RWPE2 (cell line): Measurements from ENCODE around the gene RANBP1.

ENCODE experiments used
- ATAC-seq: fragments of 200-7000 bp; cut with Tn5 transposase; 3 replicates; pipeline ENCODE4 v1.9.1; 2021; ENCODE audit warnings: low read depth
- DNase-seq: peaks from one replicate; pipeline ENCODE4 v3.0.0-alpha.2; 2020; ENCODE audit warnings: low spot score
- H3K27ac ChIP-seq: fragments of 450-650 bp; 2 replicates; pipeline ENCODE4 v1.5.1; 2017; ENCODE audit warnings: mild to moderate bottlenecking; ENCODE audit not compliant: poor library complexity, severe bottlenecking
- H3K27me3 ChIP-seq: fragments of 250-450 bp; sonication (Bioruptor Pico); 2 replicates; pipeline ENCODE4 v1.5.1; 2021; ENCODE audit warnings: mild to moderate bottlenecking, moderate library complexity; ENCODE audit not compliant: insufficient read depth, poor library complexity, severe bottlenecking
- H3K36me3 ChIP-seq: fragments of 250-450 bp; sonication (Bioruptor Pico); 2 replicates; pipeline ENCODE4 v1.5.1; 2020; ENCODE audit warnings: low read depth, mild to moderate bottlenecking, moderate library complexity
- H3K4me1 ChIP-seq: fragments of 250-450 bp; sonication (Bioruptor Pico); 2 replicates; pipeline ENCODE4 v1.5.1; 2021; ENCODE audit warnings: mild to moderate bottlenecking, moderate library complexity; ENCODE audit not compliant: insufficient read depth, poor library complexity, severe bottlenecking
- H3K4me3 ChIP-seq: fragments of 250-450 bp; sonication (Bioruptor Pico); 2 replicates; pipeline ENCODE4 v1.5.1; 2021; ENCODE audit warnings: mild to moderate bottlenecking, moderate library complexity; ENCODE audit not compliant: severe bottlenecking
- H3K9me3 ChIP-seq: fragments of 250-450 bp; sonication (Bioruptor Pico); 2 replicates; pipeline ENCODE4 v1.5.1; 2021; ENCODE audit warnings: mild to moderate bottlenecking, moderate library complexity; ENCODE audit not compliant: severe bottlenecking
- TF ChIP-seq, protein P1 (sequence below): fragments of 450-650 bp; IDR thresholded peaks from one replicate; pipeline ENCODE4 v1.5.1; 2017; ENCODE audit warnings: mild to moderate bottlenecking, moderate library complexity; ENCODE audit not compliant: poor library complexity, severe bottlenecking

RANBP1 gene

DNA sequence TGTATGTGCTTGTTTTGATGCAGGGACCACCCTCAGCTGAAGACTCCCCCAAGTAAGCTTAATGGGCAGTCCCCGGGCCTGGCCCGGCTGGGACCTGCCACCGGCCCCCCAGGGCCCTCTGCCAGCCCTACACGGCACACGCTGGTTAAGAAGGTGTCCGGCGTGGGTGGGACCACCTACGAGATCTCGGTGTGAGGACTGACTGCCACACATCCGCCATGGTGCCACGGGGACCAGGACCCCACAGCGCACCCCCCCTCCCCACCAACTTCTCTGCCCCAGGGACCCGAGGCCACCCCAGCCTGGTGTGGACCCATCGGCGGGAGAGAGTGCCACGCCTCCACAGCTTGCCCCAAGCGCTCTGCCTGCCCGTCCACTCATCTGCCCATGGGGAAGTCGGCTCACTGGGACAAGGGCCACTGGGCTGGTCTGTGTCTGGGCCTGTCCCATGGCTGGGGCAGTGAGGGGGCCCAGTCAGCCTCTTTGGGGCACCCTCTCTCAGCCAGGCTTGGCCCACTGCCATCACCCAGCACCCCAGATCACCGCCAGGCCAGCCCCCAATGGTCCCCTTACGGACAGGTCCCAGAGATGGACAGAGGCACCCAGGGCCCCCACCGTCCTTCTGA is 29.4 kb downstream of the RANBP1 start:
- ATAC-seq: no peak
- TF ChIP-seq, protein P1, sequence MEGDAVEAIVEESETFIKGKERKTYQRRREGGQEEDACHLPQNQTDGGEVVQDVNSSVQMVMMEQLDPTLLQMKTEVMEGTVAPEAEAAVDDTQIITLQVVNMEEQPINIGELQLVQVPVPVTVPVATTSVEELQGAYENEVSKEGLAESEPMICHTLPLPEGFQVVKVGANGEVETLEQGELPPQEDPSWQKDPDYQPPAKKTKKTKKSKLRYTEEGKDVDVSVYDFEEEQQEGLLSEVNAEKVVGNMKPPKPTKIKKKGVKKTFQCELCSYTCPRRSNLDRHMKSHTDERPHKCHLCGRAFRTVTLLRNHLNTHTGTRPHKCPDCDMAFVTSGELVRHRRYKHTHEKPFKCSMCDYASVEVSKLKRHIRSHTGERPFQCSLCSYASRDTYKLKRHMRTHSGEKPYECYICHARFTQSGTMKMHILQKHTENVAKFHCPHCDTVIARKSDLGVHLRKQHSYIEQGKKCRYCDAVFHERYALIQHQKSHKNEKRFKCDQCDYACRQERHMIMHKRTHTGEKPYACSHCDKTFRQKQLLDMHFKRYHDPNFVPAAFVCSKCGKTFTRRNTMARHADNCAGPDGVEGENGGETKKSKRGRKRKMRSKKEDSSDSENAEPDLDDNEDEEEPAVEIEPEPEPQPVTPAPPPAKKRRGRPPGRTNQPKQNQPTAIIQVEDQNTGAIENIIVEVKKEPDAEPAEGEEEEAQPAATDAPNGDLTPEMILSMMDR: no peak
- H3K27ac ChIP-seq: no peak overlapping the region
- H3K4me3 ChIP-seq: no peak overlapping the region
- no peaks in the 10 kb centered on the region for H3K9me3 ChIP-seq
- DNase-seq: no peak
- no peaks in the 10 kb centered on the region for H3K4me1 ChIP-seq
- no peaks in the 10 kb centered on the region; the same call in 1 of the 2 replicates for H3K36me3 ChIP-seq
- no peaks in the 10 kb centered on the region for H3K27me3 ChIP-seq

DNA sequence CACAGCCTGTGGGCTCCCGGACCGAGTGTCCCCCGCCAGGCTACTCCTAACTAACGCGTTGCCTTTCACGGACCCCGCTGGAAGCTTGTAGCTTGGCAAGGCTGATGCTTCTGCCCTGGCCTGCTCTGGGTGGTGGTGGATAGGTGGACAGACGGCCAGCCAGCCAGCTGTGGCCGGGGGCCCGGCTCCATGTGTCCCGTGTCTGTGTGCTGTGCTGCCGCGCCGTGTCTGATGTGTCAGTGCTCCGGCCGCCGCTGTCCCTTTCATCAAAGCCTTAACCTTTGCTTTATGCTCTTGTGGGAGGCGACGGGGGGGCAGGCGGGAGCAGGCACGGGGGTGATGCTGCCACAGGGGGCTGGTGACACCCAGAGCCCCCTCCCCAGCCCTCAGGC is 29.9 kb downstream of the RANBP1 start:
- no peak for DNase-seq
- no peaks in the 10 kb centered on the region for H3K36me3 ChIP-seq
- H3K4me3 ChIP-seq: no peak overlapping the region
- no peaks in the 10 kb centered on the region for H3K4me1 ChIP-seq
- no peaks in the 10 kb centered on the region for H3K9me3 ChIP-seq
- TF ChIP-seq, protein P1: no peak
- ATAC-seq: no peak
- no peak overlapping the region for H3K27ac ChIP-seq
- no peaks in the 10 kb centered on the region for H3K27me3 ChIP-seq

DNA sequence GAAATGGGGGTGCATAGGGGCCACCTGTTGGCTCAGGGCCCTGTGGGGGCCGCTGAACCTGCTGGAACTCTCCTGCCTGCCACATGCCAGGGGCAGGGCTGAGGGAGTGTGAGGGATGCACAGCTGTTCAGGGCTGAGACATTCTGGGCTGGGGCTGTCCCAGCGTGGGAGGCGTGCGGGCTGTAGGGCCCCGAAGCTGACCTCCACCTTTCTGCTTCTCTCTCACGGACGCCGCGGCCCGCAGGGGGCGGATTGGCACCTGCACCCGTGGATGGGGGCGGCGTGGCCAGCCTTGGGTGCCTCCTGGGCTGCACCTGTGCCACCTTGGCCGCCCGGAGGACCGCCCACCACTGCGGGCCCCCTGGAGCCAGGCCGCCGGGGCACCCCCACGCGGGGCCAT is 30.9 kb downstream of the RANBP1 start:
- no peak overlapping the region for H3K27ac ChIP-seq
- no peaks in the 10 kb centered on the region for H3K9me3 ChIP-seq
- DNase-seq: no peak
- no peak for ATAC-seq
- no peaks in the 10 kb centered on the region for H3K36me3 ChIP-seq
- no peaks in the 10 kb centered on the region for H3K27me3 ChIP-seq
- TF ChIP-seq, protein P1: no peak
- no peak overlapping the region for H3K4me3 ChIP-seq
- no peaks in the 10 kb centered on the region for H3K4me1 ChIP-seq

DNA sequence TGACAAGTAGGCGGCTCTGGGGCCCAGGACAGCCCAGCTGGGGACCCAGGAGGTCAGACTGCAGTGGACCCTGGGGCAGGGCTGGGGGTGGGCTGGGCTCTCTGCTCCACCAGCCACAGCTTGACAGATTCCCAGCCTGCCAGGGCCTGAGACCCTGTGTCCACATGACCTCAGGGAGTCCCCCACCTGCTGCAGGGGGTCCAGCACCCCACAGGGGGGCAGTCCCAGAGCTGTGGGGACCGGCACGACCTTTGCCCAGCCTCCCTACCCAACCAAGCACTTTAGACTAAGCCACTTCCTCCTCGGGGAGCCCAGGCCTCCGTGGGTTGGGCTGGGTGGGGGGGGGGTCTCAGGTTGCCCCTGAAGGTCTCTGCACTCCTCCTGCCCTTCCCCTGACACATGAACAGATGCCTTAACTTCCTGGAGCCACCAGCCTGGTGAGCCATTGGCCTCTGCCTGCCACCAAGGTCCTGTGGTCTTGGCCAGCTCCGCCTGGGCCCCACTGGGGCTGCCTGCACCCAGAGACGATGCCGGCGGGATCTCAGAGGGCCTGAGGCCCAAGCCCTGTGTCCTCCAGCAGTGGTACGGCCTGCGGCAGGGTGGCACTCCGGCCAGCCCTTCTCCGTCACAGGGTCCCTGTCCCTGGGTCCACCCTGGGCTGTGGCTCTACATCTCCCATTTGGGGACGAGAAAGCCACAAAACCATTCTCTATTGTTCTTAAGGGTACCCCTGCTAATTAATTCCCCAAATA is 31.5 kb downstream of the RANBP1 start:
- no peak overlapping the region for H3K27ac ChIP-seq
- no peaks in the 10 kb centered on the region for H3K9me3 ChIP-seq
- H3K4me1 ChIP-seq: no peaks in the 10 kb centered on the region
- no peaks in the 10 kb centered on the region for H3K27me3 ChIP-seq
- no peak overlapping the region for H3K4me3 ChIP-seq
- no peak for DNase-seq
- TF ChIP-seq, protein P1: no peak
- no peaks in the 10 kb centered on the region for H3K36me3 ChIP-seq
- no peak for ATAC-seq

DNA sequence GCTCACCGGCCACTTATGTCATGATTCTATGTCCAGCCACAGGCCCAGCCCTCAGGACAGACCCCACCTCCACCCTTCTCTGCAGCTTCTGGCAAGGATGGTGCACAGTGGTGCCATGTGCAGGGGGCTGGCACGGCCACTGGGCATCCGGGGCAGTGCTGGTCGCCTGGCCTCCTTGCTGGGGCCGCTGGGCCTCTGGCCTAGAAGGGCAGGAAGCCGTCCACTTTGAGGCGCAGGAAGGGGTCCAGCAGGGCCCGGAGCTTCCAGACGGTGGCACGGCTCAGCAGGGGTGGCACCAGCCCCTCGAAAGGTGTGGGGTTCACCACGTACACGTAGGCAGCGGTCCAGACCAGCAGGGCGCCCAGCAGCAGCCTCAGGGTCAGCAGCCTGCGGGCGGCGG is 32.5 kb downstream of the RANBP1 start:
- H3K4me1 ChIP-seq: no peaks in the 10 kb centered on the region
- no peak for DNase-seq
- H3K4me3 ChIP-seq: no peak overlapping the region
- H3K27ac ChIP-seq: no peak overlapping the region
- ATAC-seq: no peak
- H3K27me3 ChIP-seq: no peaks in the 10 kb centered on the region
- TF ChIP-seq, protein P1: no peak
- no peaks in the 10 kb centered on the region for H3K9me3 ChIP-seq
- no peaks in the 10 kb centered on the region for H3K36me3 ChIP-seq
